Measurements from ENCODE around the gene PVALB.

GRCh38 chr22:36865346-36865745 is 48.5 kb upstream of the PVALB start:
- TF ChIP-seq, protein P1, sequence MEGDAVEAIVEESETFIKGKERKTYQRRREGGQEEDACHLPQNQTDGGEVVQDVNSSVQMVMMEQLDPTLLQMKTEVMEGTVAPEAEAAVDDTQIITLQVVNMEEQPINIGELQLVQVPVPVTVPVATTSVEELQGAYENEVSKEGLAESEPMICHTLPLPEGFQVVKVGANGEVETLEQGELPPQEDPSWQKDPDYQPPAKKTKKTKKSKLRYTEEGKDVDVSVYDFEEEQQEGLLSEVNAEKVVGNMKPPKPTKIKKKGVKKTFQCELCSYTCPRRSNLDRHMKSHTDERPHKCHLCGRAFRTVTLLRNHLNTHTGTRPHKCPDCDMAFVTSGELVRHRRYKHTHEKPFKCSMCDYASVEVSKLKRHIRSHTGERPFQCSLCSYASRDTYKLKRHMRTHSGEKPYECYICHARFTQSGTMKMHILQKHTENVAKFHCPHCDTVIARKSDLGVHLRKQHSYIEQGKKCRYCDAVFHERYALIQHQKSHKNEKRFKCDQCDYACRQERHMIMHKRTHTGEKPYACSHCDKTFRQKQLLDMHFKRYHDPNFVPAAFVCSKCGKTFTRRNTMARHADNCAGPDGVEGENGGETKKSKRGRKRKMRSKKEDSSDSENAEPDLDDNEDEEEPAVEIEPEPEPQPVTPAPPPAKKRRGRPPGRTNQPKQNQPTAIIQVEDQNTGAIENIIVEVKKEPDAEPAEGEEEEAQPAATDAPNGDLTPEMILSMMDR (IDR thresholded peaks at IDR 0.05): no peak
- no peak for TF ChIP-seq EZH2 (IDR thresholded peaks at IDR 0.05; ENCODE audit: borderline replicate concordance, insufficient read depth, low read depth, low read length, poor library complexity, severe bottlenecking)
